Activated CD4-positive, alpha-beta T cell treated with anti-CD3 and anti-CD28 coated beads, Interleukin-2, amount 50 U/mL, for 1 hour (primary cell): Measurements from ENCODE around the gene GABARAP.

ENCODE experiments used
- DNase-seq: peaks from one replicate; pipeline ENCODE4 v3.0.0-alpha.2; 2020

GABARAP gene

GRCh38 chr17:7204828-7205461 lies 37.3 kb downstream of the GABARAP start:
- DNase-seq = peak; percentile 96

GRCh38 chr17:7204336-7204735 lies 37.9 kb downstream of the GABARAP start:
- no peak for DNase-seq

GRCh38 chr17:7203391-7203790 lies 38.9 kb downstream of the GABARAP start:
- no peak for DNase-seq

GRCh38 chr17:7196651-7197401 lies 45.4 kb downstream of the GABARAP start:
- DNase-seq = no peak

- no peak for DNase-seq
Observed at GRCh38 chr17:7195971-7196370, 46.3 kb downstream of the GABARAP start.

- DNase-seq = no peak
Observed at GRCh38 chr17:7192271-7192937, 49.8 kb downstream of the GABARAP start.

GRCh38 chr17:7191571-7192270 lies 50.5 kb downstream of the GABARAP start:
- no peak for DNase-seq

- no peak for DNase-seq
Observed at GRCh38 chr17:7191069-7191468, 51.2 kb downstream of the GABARAP start.

GRCh38 chr17:7190276-7190917 lies 51.9 kb downstream of the GABARAP start:
- no peak for DNase-seq
